Epithelial cell of proximal tubule (primary cell): ENCODE data around the gene RHBDF1. TPM values are rescaled to one million over a fixed set of nuclear protein-coding genes. Genes with fewer than 3 reads are reported as not detected.
"Not testable (repeated sequence)": the region's sequence is repeated elsewhere in the genome, so short reads cannot be mapped to it uniquely, and the experiment has no call there.

Experiments
- DNase-seq: peaks from one replicate; pipeline ENCODE4 v3.0.0-alpha.2; 2011; ENCODE audit warnings: low read depth
- H3K4me3 ChIP-seq: 2 replicates; pipeline ENCODE4 v1.5.1; 2011; ENCODE audit warnings: low read depth, mild to moderate bottlenecking, low read length
- total RNA-seq: library from RNA; depleted of rRNA; stranded (reverse); fragments of >200 nt; gene quantifications from 2 replicates; pipeline ENCODE4 v1.2.3, GENCODE V29; 2015
- TF ChIP-seq, protein P1 (sequence below): conservative IDR thresholded peaks from 2 replicates; pipeline ENCODE4 v1.5.1; 2012; ENCODE audit warnings: low read depth, mild to moderate bottlenecking, low read length

The RHBDF1 gene
- total RNA-seq, 1 donor from 2014 or later, result 21.2 TPM

DNA sequence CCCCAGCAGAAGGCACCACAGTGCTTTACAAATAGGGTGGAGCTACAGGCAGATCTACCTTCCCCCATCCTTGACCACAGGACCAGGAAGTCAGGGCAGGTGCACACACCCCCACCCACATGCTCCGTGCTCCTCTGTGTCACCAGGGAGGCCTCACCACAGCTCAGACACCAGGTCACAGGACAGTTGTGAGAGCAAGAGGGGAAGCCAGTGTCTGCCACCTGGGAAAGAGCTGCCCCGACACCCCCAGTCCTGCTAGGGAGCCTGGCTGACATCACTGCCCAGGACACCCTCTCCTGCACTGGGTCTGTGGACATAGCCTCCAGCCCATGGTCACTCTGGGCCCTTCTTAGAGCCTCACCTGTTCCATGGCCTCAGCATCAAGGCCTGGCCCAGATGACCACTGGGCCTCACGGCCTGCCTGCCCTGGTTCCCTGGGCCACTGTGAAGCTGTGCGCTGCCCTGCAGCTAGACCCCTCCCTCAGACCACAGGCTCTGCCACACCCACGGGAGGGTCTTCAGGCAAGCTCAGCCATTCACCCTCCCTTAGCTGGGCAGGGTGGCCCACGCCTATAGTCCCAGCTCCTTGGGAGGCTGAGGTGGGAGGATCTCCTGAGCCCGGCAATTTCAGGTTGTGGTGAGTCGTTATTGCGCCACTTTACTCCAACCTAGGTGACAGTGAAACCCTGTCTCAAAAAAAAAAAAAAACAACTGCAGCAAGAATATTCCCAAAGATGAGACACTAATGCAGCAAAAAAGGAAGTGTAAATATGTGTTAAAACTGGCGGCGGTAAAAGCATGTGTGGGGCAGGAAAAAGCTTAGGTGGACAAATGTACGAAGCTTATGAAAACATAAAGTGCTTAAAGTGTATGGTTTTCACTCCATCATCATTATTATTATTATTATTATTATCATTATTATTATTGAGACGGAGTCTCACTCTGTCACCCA, 33.2 kb downstream of the RHBDF1 start:
- TF ChIP-seq, protein P1, sequence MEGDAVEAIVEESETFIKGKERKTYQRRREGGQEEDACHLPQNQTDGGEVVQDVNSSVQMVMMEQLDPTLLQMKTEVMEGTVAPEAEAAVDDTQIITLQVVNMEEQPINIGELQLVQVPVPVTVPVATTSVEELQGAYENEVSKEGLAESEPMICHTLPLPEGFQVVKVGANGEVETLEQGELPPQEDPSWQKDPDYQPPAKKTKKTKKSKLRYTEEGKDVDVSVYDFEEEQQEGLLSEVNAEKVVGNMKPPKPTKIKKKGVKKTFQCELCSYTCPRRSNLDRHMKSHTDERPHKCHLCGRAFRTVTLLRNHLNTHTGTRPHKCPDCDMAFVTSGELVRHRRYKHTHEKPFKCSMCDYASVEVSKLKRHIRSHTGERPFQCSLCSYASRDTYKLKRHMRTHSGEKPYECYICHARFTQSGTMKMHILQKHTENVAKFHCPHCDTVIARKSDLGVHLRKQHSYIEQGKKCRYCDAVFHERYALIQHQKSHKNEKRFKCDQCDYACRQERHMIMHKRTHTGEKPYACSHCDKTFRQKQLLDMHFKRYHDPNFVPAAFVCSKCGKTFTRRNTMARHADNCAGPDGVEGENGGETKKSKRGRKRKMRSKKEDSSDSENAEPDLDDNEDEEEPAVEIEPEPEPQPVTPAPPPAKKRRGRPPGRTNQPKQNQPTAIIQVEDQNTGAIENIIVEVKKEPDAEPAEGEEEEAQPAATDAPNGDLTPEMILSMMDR, result no peak
- no peak overlapping the region for H3K4me3 ChIP-seq
- DNase-seq, result no peak

DNA sequence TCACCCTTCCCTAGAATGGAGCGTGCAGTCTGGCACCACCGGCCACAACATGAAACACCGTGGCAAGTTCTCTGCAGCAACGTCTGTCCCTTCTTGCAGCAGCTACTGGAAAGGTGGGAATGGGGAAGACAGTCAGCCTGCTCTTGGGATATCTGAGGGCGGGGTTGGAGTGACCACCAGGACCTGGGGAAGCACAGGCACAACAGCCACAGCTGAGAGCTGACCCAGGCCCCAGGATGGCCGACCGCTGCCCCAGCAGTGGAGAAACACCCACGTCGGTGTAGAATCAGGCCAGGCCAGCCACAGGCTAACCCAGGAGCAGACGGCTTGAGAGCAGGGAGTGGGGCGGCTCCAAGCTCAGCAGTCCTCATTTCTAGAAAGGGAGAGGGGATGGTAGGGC, 34.2 kb downstream of the RHBDF1 start:
- not testable (repeated sequence) for H3K4me3 ChIP-seq, DNase-seq

DNA sequence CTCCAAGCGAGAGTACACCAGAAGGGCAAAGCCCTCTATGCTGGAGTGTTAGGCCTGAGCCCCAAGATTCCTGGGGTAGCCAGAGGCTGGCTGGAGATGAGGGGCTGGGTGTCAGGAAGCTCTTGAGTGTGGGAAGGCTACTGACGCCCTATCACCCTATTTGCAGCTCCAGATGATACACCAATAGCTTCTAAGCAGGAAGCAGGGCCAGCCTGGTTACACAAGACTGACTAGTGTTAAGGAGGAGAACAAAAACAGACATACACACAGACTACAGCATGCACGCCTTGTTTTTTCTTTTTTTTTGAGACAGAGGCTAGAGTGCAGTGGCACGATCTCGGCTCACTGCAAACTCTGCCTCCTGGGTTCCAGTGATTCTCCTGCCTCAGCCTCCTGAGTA, 34.9 kb downstream of the RHBDF1 start:
- no peak for DNase-seq
- no peak overlapping the region for H3K4me3 ChIP-seq
- TF ChIP-seq, protein P1, result no peak

DNA sequence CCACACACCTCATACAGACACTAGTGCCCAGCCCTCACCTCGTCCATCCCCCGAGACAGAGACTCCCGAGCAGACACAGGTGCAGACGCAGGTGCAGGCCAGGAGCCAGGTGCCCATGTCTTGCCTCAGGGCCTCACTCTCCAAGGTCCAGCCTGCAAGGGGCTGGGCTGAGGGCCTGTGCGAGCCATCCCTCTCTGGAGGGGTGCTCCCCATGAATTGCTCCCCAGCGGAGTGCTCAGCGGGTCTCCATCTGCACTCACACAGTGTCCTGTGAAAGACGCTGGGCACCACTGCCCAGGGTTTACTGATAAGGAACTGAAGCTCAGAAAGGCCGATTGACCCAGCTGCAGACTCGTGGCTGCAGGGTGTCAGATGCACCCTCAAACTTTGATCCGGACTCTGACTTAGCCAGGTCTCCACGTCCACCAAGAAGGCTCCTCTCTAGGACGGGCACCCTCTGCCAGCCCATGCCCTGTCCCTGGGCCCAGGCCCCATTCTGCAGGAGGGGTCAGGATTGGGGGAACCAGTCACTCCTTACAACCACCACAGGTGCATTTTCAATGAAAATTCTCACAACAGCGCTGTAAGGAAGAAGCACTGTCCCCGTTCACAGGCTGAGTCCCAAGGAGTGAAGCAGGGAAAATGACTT, 36.0 kb downstream of the RHBDF1 start:
- TF ChIP-seq, protein P1, result no peak
- H3K4me3 ChIP-seq, result no peak overlapping the region
- DNase-seq, result no peak

DNA sequence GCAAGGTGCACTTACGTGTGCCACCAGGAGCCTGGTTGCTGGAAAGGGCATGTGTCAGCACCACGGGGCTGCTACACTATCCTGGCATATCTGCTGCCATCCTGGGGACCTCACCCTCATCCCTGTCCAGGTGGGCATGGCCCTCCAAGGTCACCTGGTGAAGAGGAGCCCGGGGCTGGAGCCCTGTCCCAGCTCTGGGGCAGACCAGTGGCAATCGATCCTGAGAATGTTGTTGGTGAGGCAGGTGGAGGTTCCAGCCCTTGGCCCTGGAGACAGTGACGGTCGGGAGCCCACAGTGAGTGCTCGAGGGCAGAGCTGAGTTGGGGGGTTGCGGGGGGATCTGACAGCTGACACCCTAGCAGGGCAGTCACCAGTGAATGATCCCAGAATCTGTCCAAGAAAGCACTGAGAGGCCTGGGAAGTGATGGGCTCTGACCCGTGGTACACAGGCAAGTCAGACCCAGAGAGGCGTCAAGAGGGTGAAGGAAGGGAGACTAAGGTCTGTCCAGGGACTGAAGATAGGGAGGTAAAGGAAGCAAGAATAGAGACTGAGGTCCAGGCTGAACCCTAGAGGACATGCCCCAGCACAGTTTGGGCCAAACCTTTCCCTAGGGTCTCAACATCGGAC, 36.6 kb downstream of the RHBDF1 start:
- DNase-seq, result no peak
- H3K4me3 ChIP-seq, result no peak overlapping the region
- TF ChIP-seq, protein P1, result no peak

DNA sequence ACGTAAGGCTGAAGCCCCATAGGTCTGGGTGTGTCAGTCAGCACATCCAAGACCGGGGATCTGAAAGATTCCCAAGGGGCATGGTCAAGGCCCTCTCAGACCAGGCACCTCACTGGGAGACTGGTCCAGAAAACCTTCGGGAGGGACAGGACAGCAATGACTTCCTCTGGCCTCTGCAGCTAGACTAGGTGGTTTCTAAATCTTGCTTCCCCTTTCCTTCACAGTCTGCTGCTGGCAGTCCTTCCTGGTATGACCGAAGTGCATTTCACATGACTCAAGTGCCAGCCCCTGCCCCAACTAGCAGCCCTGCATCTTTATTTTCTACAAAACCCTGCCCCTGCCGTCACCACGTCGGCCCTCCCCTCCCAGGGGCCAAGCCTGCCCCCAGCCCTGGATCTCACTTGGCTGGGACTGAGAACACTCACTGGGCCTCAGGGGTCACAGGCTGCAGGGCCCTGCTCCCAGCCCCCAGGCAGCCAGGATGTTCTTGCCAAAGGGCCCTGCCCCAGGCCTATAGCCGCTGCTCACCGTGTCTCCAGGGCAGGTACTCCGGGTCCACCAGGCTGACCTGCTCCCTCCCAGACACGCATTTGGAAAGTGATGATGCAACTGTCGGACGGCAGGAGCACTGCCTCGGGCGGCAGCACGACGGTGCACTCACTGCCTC, 37.3 kb downstream of the RHBDF1 start:
- DNase-seq, result no peak
- TF ChIP-seq, protein P1, result no peak
- no peak overlapping the region for H3K4me3 ChIP-seq

DNA sequence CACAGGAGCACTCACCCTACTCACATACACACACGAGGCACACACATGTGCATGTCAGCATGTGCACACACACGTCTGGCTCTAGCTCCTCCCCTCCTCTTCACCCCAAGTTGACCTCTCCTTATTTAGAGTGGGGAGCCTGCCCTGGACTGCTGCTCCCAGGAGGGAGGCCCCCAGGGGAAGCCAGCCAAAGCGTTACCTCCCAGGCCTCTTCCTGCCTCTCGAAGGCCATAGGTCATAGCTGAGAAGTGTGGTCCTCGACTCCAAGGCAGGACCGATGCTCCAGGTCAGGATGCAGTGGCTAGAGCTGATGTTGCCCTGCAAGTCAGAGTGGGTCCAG, 37.8 kb downstream of the RHBDF1 start:
- TF ChIP-seq, protein P1, result no peak
- DNase-seq, result no peak
- H3K4me3 ChIP-seq, result no peak overlapping the region
